Cardiac fibroblast (primary cell): ENCODE measurements around the gene ITGB1BP1.
A peak's percentile ranks its signal among the peaks of the same experiment; 100 is the strongest.

Source experiments
- DNase-seq, 2 donors: peaks; one replicate each; pipeline versions ENCODE4 v3.0.0 to v3.0.0-alpha.2; 2010; ENCODE audit warnings: low read depth in 2 of 2
- H3K4me3 ChIP-seq, 2 donors: replicated peaks in 1 of 2; 1 replicate in 1 of 2; 2 replicates in 1 of 2; pipeline ENCODE4 v1.5.1; 2011; ENCODE audit warnings: low read depth in 2 of 2, low read length in 2 of 2, mild to moderate bottlenecking in 2 of 2, moderate library complexity in 1 of 2
- CTCF ChIP-seq: IDR thresholded peaks from one replicate; pipeline ENCODE4 v1.5.1; 2011; ENCODE audit warnings: low read depth, mild to moderate bottlenecking, low read length, inconsistent platforms

ITGB1BP1 gene

DNA sequence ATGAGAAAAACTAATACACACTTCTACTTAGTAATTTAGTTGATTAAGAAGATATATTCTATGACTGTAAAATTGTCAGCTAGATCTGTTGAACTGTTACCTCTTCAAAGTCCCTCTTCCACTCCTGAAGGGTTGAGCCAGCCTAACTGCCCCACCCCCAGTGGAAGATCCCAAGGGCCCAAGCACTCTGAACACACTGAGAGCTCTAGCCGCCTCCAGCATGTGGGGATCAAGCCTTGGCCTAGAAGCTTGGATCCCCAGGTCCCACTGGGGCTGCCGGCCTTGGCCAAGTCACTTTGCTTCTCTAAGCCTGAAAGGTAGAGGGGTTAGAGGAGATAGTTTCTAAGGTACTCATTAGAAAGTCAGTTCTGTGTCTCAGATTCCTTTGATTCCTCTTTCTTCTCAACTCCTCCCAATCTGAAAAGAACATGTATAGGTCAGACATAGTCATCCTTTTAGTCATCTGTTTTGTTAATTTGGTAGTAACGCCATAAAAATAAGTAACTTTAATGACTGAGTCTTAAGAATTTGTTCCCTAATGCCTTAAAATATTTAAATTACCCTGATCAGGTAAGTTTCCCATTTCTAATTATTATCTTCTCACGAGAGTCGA, 5.7 kb upstream of the ITGB1BP1 start:
- DNase-seq: peak in 1 of 2 donors; percentile 45
- H3K4me3 ChIP-seq: no peak overlapping the region
- TF ChIP-seq CTCF: no peak

- peak overlapping the region; percentile 93 to 95 for H3K4me3 ChIP-seq
- no peak for TF ChIP-seq CTCF
- DNase-seq: no peak
Observed at GRCh38 chr2:9424447-9425164, 1.3 kb upstream of the ITGB1BP1 start.

DNA sequence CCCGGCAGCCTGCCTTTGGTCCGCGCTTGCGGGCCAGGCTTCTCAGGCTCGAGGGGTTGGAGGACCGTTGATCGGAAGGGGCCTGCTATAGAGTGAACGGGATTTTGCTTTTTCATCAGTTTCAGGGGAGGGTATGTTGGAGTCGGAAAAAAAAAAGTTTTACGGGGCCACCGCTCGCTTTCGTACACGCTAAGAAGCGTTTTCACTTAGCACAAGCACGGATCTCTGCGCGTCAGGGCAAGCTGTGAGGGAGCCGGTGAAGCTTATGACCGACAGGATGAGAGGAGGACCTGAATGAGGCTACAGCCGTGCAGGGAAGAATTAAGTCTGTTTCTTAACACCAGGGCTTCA, 569 bp upstream of the ITGB1BP1 start:
- TF ChIP-seq CTCF: no peak
- DNase-seq: peak; percentile 40
- H3K4me3 ChIP-seq: peak overlapping the region; percentile 93 to 95

DNA sequence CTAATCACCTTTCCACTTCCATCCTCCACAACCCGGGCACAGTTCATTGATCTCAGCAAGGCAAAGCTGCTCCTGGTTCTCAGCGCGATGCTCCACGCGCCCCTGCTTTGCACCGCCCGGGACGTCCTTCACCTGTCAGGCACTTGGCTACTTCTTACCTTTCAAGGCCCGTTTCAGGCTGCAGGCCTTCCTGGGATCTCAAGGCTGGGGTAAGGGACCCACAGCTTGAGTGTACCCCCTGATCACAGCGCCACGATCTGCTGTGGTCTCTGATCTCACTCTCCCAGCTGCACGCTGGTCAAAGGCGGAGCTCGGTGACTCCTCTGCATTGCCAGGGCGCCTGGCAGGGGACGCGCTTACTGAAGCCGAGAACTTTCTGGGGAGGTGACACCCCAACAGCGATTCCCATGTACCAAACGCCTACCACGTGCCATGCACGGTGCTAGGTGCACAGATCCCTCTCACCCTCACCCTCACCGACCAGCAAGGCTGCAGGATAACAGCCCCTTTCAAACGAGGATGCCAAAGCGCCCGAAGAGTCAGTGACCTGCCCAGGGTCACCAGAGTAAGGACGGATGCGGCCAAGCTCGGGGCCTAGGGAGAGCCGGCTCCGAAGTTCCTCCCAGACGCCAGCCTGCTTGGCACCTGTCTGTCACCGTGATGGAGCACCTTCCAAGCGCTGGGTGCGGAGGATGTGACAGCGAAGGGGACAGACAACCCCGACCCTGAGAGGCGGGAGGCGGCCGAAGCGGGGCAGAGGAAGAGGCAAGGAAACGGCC, 818 bp downstream of the ITGB1BP1 start:
- TF ChIP-seq CTCF: no peak
- H3K4me3 ChIP-seq: peak overlapping the region; percentile 93 to 95
- DNase-seq: peak; percentile 25 to 45

DNA sequence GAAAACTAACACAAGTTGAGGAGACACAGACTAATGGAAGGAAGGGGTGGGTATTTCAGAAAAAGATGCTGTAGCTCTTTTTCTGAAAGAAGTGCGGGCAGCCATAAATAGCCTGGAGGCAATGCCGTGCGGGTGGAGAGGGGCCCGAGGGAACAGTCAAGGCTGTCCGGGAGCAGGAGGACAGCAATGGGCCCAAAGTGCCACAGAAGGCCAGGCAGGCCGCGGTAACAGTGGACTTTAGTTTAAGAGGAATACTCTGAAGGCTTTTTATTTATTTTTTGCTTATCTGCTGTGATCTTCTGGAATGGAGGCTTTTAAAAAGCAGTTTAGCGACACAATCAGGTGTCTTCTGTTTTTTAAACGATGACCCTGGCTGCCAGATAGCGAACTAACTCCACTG, 2.8 kb downstream of the ITGB1BP1 start:
- H3K4me3 ChIP-seq: no peak overlapping the region
- DNase-seq: no peak
- no peak for TF ChIP-seq CTCF

GRCh38 chr2:9419541-9419940, 3.8 kb downstream of the ITGB1BP1 start:
- no peak for TF ChIP-seq CTCF
- H3K4me3 ChIP-seq: no peak overlapping the region

More at GRCh38 chr2:9419541-9419940, 3.8 kb downstream of the ITGB1BP1 start:
- DNase-seq: no peak
